Astrocyte (in vitro differentiated cells and primary cell): Measurements from ENCODE around the gene HSD17B3. TPM values are rescaled to one million over a fixed set of nuclear protein-coding genes. Genes with fewer than 3 reads are reported as not detected.

Source experiments
- DNase-seq: peaks from one replicate; pipeline ENCODE4 v3.0.0-alpha.2; 2010; ENCODE audit warnings: low read depth
- FAIRE-seq: peaks from 2 replicates; lab custom pipeline; 2011; peaks lifted over from hg19 to GRCh38; lab: Jason Lieb, UNC
- H2AFZ ChIP-seq: 2 replicates; pipeline ENCODE4 v1.6.0; 2012; ENCODE audit warnings: low read depth, low read length, inconsistent platforms
- H3K27ac ChIP-seq: 2 replicates; pipeline ENCODE4 v1.5.1; 2011; ENCODE audit warnings: low read depth, low read length, inconsistent platforms
- H3K27me3 ChIP-seq: 2 replicates; pipeline ENCODE4 v1.6.0; 2011; ENCODE audit warnings: low read length, inconsistent platforms; ENCODE audit not compliant: insufficient read depth
- H3K36me3 ChIP-seq: 2 replicates; pipeline ENCODE4 v1.5.1; 2011; ENCODE audit warnings: low read length, inconsistent platforms; ENCODE audit not compliant: insufficient read depth
- H3K4me1 ChIP-seq: 2 replicates; pipeline ENCODE4 v1.5.1; 2011; ENCODE audit warnings: low read length, inconsistent platforms; ENCODE audit not compliant: insufficient read depth
- H3K4me2 ChIP-seq: 2 replicates; pipeline ENCODE4 v1.6.0; 2012; ENCODE audit warnings: low read length, inconsistent platforms
- H3K4me3 ChIP-seq: 2 replicates; pipeline ENCODE4 v1.5.1; 2011; ENCODE audit warnings: low read depth, mild to moderate bottlenecking, low read length, inconsistent platforms; ENCODE audit not compliant: insufficient read depth
- H3K79me2 ChIP-seq: 2 replicates; pipeline ENCODE4 v1.6.0; 2012; ENCODE audit warnings: mild to moderate bottlenecking, low read length, inconsistent platforms; ENCODE audit not compliant: insufficient read depth
- H3K9ac ChIP-seq: 2 replicates; pipeline ENCODE4 v1.6.0; 2012; ENCODE audit warnings: mild to moderate bottlenecking, low read length, inconsistent platforms
- H3K9me3 ChIP-seq: 2 replicates; pipeline ENCODE4 v1.5.1; 2012; ENCODE audit warnings: low read depth, mild to moderate bottlenecking, low read length, inconsistent platforms; ENCODE audit not compliant: insufficient read depth
- H4K20me1 ChIP-seq: 2 replicates; pipeline ENCODE4 v1.6.0; 2012; ENCODE audit warnings: low read length, inconsistent platforms; ENCODE audit not compliant: insufficient read depth
- H3K27ac Mint-ChIP-seq: one replicate; pipeline ENCODE4 v1.8.0; 2021; ENCODE audit warnings: mild to moderate bottlenecking, mixed read lengths; ENCODE audit not compliant: unreplicated experiment
- H3K27me3 Mint-ChIP-seq: one replicate; pipeline ENCODE4 v1.8.0; 2021; ENCODE audit warnings: low read depth, mixed read lengths; ENCODE audit not compliant: unreplicated experiment
- H3K36me3 Mint-ChIP-seq: one replicate; pipeline ENCODE4 v1.8.0; 2021; ENCODE audit warnings: low read depth, mixed read lengths; ENCODE audit not compliant: unreplicated experiment
- H3K4me1 Mint-ChIP-seq: one replicate; pipeline ENCODE4 v1.8.0; 2021; ENCODE audit warnings: low read depth, mixed read lengths; ENCODE audit not compliant: unreplicated experiment
- H3K4me3 Mint-ChIP-seq: one replicate; pipeline ENCODE4 v1.8.0; 2021; ENCODE audit warnings: mild to moderate bottlenecking, moderate library complexity, mixed read lengths; ENCODE audit not compliant: unreplicated experiment
- H3K9me3 Mint-ChIP-seq: one replicate; pipeline ENCODE4 v1.8.0; 2021; ENCODE audit warnings: mild to moderate bottlenecking, mixed read lengths; ENCODE audit not compliant: unreplicated experiment
- EZH2 ChIP-seq: IDR thresholded peaks from 2 replicates; pipeline ENCODE4 v1.6.1; 2012; ENCODE audit warnings: mild to moderate bottlenecking, low read length, inconsistent platforms; ENCODE audit not compliant: insufficient read depth
- total RNA-seq: library from RNA; stranded (reverse); gene quantifications from 2 replicates; pipeline ENCODE4 v1.2.1, GENCODE V29; 2021
- TF ChIP-seq, protein P1 (sequence below): IDR thresholded peaks from 2 replicates; pipeline ENCODE4 v1.5.1; 2011; ENCODE audit warnings: low read depth, mild to moderate bottlenecking, inconsistent platforms, low read length, moderate library complexity; ENCODE audit not compliant: insufficient read depth

The HSD17B3 gene
- total RNA-seq, 1 donor from 2014 or later: not detected

DNA sequence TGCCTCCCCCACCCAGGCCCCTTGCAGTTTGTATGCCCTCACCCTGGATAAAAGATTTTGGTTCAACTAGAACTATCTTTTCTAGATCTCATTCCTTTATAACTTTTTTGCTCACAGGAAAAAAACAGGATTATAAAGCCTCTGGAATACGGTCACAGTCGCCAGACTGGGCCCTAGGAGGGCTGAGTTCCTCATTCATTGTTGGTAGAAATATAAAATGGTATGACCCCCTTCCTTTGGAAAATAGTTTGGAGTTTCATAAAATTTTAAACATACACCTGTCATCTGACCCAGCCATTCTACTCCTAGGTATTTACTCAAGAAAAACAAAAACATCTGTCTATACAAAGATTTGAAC lies 82.1 kb downstream of the HSD17B3 start:
- no peak overlapping the region for H3K4me3 ChIP-seq
- DNase-seq (no peak), FAIRE-seq (no peak)
- Mint-ChIP-seq H3K4me3 (no peak overlapping the region), H3K4me1 (peaks cover 6% of the 10 kb centered on the region), H3K27ac (no peak overlapping the region), H3K27me3 (peaks cover 19% of the 10 kb centered on the region), H3K36me3 (peaks cover 3% of the 10 kb centered on the region), H3K9me3 (peaks cover 7% of the 10 kb centered on the region)
- no peaks in the 10 kb centered on the region for H3K79me2 ChIP-seq
- no peaks in the 10 kb centered on the region for H3K36me3 ChIP-seq
- H3K27me3 ChIP-seq: peaks cover 29% of the 10 kb centered on the region
- TF ChIP-seq EZH2: no peak
- TF ChIP-seq, protein P1, sequence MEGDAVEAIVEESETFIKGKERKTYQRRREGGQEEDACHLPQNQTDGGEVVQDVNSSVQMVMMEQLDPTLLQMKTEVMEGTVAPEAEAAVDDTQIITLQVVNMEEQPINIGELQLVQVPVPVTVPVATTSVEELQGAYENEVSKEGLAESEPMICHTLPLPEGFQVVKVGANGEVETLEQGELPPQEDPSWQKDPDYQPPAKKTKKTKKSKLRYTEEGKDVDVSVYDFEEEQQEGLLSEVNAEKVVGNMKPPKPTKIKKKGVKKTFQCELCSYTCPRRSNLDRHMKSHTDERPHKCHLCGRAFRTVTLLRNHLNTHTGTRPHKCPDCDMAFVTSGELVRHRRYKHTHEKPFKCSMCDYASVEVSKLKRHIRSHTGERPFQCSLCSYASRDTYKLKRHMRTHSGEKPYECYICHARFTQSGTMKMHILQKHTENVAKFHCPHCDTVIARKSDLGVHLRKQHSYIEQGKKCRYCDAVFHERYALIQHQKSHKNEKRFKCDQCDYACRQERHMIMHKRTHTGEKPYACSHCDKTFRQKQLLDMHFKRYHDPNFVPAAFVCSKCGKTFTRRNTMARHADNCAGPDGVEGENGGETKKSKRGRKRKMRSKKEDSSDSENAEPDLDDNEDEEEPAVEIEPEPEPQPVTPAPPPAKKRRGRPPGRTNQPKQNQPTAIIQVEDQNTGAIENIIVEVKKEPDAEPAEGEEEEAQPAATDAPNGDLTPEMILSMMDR: peak; percentile 24
- H3K9ac ChIP-seq: no peak overlapping the region
- H3K4me1 ChIP-seq: peaks cover 5% of the 10 kb centered on the region
- peaks cover 6% of the 10 kb centered on the region for H3K9me3 ChIP-seq
- no peak overlapping the region for H3K27ac ChIP-seq
- H2AFZ ChIP-seq: no peak overlapping the region
- H4K20me1 ChIP-seq: no peaks in the 10 kb centered on the region
- no peak overlapping the region for H3K4me2 ChIP-seq

DNA sequence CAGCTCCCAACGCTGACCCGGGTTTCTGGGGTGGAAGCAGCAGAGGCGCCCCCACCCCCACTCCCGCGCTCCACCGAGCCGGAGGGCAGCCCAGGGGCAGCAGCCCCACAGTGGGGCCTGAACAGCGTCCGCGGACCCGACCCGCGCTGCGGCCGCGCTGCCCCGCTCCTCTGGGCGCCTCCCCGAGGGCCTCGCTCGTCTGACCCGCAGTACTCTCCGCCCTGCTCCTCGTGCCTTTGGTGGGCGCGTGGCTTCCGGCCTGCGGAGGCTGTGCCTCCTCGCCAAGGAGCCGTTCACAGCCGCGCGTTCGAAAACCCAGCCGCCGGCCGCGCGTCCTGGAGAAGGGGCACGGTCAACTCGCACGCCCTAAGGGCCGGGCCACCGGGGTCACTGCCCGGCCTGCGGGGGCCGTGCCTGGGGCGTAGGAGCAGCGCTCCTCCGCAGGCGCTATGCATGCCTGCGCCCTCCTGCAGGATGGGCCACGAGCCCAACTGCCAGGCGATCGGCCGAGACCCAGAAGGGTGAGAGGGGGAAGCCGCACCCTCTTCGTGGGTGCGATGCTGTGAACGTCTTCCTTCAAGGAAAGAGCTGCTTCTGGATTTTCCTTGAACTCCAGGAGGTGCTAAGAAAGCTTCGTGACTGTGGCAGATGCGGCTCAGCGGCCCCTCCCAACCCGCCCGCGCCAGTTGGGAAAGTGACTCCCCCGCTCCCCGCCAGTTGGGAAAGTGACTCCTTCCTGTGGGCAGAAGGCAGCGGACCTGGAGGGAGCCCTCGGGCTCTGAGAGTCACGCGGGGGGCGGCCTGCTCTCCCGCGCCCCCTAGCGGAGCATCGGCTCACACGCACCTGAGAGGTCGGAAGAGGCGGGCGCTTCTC lies 82.7 kb downstream of the HSD17B3 start:
- no peak for FAIRE-seq
- H4K20me1 ChIP-seq: no peaks in the 10 kb centered on the region

More for the DNA sequence above, 82.7 kb downstream of the HSD17B3 start:
- Histone ChIP-seq H3K36me3 (no peaks in the 10 kb centered on the region), H3K79me2 (no peaks in the 10 kb centered on the region), H3K9me3 (peaks cover 6% of the 10 kb centered on the region), H3K4me2 (peak overlapping the region; percentile 53), H3K27me3 (peaks cover 35% of the 10 kb centered on the region), H3K4me1 (peaks cover 5% of the 10 kb centered on the region), H2AFZ (peak overlapping the region; percentile 20), H3K27ac (no peak overlapping the region), H3K4me3 (no peak overlapping the region), H3K9ac (no peak overlapping the region)
- Mint-ChIP-seq H3K36me3 (peaks cover 3% of the 10 kb centered on the region), H3K27ac (no peak overlapping the region), H3K9me3 (peaks cover 6% of the 10 kb centered on the region), H3K27me3 (peaks cover 20% of the 10 kb centered on the region), H3K4me3 (no peak overlapping the region), H3K4me1 (peaks cover 6% of the 10 kb centered on the region)
- no peak for TF ChIP-seq EZH2
- TF ChIP-seq, protein P1: no peak
- DNase-seq: no peak
